ENCODE data around the gene MSI2. TPM values are rescaled to one million over a fixed set of nuclear protein-coding genes. Genes with fewer than 3 reads are reported as not detected.

Gene MSI2
- total RNA-seq, 4 donors from 2014 or later, result 27.3 to 50.4 (median 36.8) TPM

DNA sequence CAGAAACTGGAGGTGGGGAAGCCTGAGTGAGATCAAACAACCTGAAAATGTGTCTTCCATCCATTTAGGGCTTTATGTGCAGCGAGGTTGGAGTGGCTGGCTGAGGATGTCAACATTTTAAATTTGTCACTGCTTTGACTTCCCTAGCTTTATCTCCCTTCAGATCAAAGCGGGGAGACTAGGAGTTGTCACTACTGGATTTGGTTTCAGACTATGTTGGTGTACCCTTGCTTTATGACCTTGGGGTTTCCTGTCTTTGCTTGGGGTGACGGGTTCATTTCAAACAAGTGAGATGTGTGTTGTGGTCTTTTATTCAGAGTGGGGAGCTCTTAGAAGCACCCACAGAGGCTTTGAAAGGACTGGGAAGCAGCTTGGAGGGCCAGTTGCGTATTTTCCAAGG is 25.6 kb downstream of the MSI2 start:
- Histone ChIP-seq H3K9me3 (no peaks in the 10 kb centered on the region), H3K36me3 (peaks cover 0 to 9% of the 10 kb centered on the region in 2 donors), H3K27ac (no peak overlapping the region), H3K4me1 (peaks cover 0 to 16% (median 0%) of the 10 kb centered on the region in 3 donors), H3K27me3 (no peaks in the 10 kb centered on the region), H3K4me3 (no peak overlapping the region)
- no peak for TF ChIP-seq EP300 (IDR thresholded peaks at IDR 0.05)
- TF ChIP-seq, protein P1, sequence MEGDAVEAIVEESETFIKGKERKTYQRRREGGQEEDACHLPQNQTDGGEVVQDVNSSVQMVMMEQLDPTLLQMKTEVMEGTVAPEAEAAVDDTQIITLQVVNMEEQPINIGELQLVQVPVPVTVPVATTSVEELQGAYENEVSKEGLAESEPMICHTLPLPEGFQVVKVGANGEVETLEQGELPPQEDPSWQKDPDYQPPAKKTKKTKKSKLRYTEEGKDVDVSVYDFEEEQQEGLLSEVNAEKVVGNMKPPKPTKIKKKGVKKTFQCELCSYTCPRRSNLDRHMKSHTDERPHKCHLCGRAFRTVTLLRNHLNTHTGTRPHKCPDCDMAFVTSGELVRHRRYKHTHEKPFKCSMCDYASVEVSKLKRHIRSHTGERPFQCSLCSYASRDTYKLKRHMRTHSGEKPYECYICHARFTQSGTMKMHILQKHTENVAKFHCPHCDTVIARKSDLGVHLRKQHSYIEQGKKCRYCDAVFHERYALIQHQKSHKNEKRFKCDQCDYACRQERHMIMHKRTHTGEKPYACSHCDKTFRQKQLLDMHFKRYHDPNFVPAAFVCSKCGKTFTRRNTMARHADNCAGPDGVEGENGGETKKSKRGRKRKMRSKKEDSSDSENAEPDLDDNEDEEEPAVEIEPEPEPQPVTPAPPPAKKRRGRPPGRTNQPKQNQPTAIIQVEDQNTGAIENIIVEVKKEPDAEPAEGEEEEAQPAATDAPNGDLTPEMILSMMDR (IDR thresholded peaks at IDR 0.05), result no peak
- no peak for TF ChIP-seq POLR2A (IDR thresholded peaks at IDR 0.05)
- TF ChIP-seq POLR2AphosphoS5 (IDR thresholded peaks at IDR 0.05), result no peak
- no peak for ATAC-seq
- WGBS, 2 donors (ENCODE audit: low coverage in 1 of 2), result 82 to 97% methylated on average over 3 to 4 of the region's 4 CpGs

DNA sequence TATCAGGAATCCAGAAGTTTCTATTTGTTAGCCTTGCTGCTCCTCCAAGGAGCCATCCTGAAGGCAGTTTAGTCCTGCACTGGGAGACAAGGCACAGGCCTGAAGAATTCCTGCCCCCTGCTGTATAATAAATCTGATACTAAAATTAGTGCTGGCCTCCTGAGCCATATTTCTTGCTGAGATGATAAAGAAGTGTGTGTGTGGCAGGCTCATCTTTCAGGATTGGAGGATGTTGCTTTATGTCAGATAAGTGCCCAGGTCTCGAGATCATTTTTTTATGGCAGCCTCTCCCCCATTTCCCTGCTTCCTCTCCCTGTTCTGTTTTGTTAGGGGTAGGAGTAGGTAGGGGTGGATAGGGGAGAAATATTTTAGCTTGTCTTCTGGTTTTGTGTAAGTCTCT is 26.0 kb downstream of the MSI2 start:
- H3K4me3 ChIP-seq, result no peak overlapping the region
- H3K27me3 ChIP-seq, result no peaks in the 10 kb centered on the region
- no peak for TF ChIP-seq POLR2AphosphoS5 (IDR thresholded peaks at IDR 0.05)
- TF ChIP-seq, protein P1 (IDR thresholded peaks at IDR 0.05), result peak in 1 of 4 experiments; percentile 12
- no peak for ATAC-seq
- H3K27ac ChIP-seq, result no peak overlapping the region
- H3K4me1 ChIP-seq, result peaks cover 0 to 18% (median 0%) of the 10 kb centered on the region in 3 donors
- 41 to 60% methylated on average over 1 of the region's 1 CpG for WGBS, 2 donors (ENCODE audit: low coverage in 1 of 2)
- peaks cover 0 to 9% of the 10 kb centered on the region in 2 donors for H3K36me3 ChIP-seq
- no peaks in the 10 kb centered on the region for H3K9me3 ChIP-seq

DNA sequence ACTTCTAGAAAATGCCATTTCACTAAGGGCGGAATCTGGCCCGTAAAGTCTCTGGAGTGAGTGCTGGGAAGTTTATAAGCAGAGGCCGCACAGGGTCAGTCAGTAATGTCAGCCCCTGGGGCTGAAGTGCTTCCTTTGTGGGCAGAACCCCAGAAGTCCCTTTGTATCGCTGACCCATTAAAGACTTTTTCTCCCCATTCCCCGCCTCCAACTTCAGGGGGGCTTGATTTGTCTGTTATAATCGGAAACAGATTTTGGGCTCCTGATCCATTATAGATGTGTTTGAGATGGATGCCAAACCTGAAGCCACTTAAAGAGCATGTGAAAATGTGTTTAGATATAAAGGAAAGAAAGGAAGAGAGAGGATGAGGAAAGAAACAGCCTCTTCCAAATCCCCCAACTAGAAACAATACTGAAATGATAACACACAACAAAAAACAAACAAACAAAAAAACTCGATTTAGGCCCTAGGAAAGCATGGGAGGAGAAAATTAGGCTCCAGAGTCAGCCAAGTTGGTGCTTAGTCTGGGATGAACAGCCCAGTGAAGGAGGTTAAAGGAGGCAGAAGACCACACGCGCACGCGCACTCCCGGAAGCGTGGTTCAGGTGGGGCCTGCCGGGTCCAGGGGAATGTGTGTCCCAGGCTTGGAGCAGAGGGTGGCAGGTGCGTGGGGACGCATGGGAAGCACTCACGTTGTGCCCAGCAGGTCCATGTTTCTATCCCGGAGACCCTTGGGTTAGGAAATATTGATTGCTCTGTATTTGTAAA is 27.1 kb downstream of the MSI2 start:
- H3K27me3 ChIP-seq, result no peaks in the 10 kb centered on the region
- H3K36me3 ChIP-seq, result peaks cover 0 to 5% of the 10 kb centered on the region in 2 donors
- H3K27ac ChIP-seq, result no peak overlapping the region
- TF ChIP-seq EP300 (IDR thresholded peaks at IDR 0.05) (no peak), POLR2AphosphoS5 (IDR thresholded peaks at IDR 0.05) (no peak), POLR2A (IDR thresholded peaks at IDR 0.05) (no peak)
- TF ChIP-seq, protein P1 (IDR thresholded peaks at IDR 0.05), result no peak
- H3K9me3 ChIP-seq, result no peaks in the 10 kb centered on the region
- ATAC-seq, result no peak
- WGBS, 2 donors (ENCODE audit: low coverage in 1 of 2), result 84 to 98% methylated on average over 7 to 16 of the region's 18 CpGs
- H3K4me3 ChIP-seq, result no peak overlapping the region
- H3K4me1 ChIP-seq, result peaks cover 0 to 29% (median 0%) of the 10 kb centered on the region in 3 donors

DNA sequence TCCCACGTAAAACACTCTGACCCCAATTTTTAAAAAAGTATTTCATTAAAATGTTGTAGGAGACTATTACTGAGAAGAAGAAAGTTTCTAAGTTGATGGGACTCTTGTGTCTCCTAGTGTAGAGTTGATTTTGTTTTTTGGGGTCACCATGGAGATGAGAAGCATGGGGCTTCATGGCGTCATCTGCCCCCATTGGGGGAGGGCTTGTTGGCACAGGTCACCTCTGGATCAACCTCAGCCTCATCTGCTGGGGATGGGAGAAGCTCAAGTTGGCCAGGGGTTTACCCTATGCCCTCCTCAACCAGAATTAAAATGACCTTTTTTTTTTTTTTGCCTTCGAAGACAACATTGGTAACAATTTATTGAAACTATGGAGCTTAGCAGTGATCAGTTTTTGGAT is 28.3 kb downstream of the MSI2 start:
- no peak for ATAC-seq
- H3K36me3 ChIP-seq, result no peaks in the 10 kb centered on the region
- H3K27me3 ChIP-seq, result no peaks in the 10 kb centered on the region
- no peak for TF ChIP-seq POLR2AphosphoS5 (IDR thresholded peaks at IDR 0.05)
- peaks cover 0 to 41% (median 0%) of the 10 kb centered on the region in 3 donors for H3K4me1 ChIP-seq
- H3K4me3 ChIP-seq, result no peak overlapping the region
- no peaks in the 10 kb centered on the region for H3K9me3 ChIP-seq
- no peak overlapping the region for H3K27ac ChIP-seq
- WGBS, 2 donors (ENCODE audit: low coverage in 1 of 2), result 87 to 89% methylated on average over 3 of the region's 3 CpGs

DNA sequence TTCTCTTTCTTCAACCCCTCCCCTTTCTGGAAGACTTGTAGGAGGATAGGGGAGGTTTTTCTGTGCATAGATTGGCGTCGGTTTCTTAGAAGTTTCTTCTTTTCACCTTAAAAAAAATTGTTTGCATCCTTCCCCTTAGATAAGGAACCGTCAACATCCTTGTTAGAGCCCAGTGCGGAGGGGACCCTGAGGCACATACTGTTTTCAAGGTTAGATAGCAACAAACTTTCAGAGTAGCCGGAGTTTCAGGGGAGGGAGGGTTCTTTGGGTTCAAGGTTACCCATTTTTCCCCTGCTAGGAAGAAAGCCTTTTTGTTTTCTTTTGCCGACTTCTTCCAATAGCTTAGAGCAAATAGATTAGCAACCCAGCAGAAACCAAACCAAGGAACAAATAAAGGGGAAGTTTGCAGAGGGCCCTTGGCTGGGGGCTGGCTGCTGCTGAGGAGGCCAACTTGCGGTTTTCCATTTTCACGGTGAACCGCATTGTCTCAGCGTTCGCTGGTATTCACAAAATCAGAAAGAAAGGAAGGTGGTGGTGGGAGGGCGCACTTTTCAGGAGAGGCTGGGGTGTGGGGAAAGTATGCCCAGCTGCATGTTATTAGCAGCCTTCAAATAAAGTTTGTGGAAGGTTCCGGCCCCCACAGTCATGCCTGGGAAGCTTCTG is 28.8 kb downstream of the MSI2 start:
- Histone ChIP-seq H3K36me3 (no peaks in the 10 kb centered on the region), H3K4me3 (no peak overlapping the region), H3K4me1 (peaks cover 0 to 46% (median 0%) of the 10 kb centered on the region in 3 donors), H3K27me3 (no peaks in the 10 kb centered on the region), H3K27ac (no peak overlapping the region), H3K9me3 (no peaks in the 10 kb centered on the region)
- WGBS, 2 donors (ENCODE audit: low coverage in 1 of 2), result 72 to 100% methylated on average over 5 to 12 of the region's 13 CpGs
- TF ChIP-seq, protein P1 (IDR thresholded peaks at IDR 0.05), result no peak
- TF ChIP-seq EP300 (IDR thresholded peaks at IDR 0.05) (no peak), POLR2AphosphoS5 (IDR thresholded peaks at IDR 0.05) (no peak), POLR2A (IDR thresholded peaks at IDR 0.05) (no peak)
- no peak for ATAC-seq

All from gastroesophageal sphincter (tissue), 4 donors.